Measurements from ENCODE around the gene KL.

- TF ChIP-seq POLR2AphosphoS5 (IDR thresholded peaks at IDR 0.05) (no peak), CTCF (IDR thresholded peaks at IDR 0.05) (no peak), POLR2A (IDR thresholded peaks at IDR 0.05) (no peak)
Measured at GRCh38 chr13:32967584-32968182, 48.5 kb upstream of the KL start.
